Measurements from ENCODE around the gene TCF7. TPM values are rescaled to one million over a fixed set of nuclear protein-coding genes. Genes with fewer than 3 reads are reported as not detected.

Gene TCF7
- polyA plus RNA-seq, 1 of the 3 experiments (the other 2 are of a cell fraction): 2.7 TPM

DNA sequence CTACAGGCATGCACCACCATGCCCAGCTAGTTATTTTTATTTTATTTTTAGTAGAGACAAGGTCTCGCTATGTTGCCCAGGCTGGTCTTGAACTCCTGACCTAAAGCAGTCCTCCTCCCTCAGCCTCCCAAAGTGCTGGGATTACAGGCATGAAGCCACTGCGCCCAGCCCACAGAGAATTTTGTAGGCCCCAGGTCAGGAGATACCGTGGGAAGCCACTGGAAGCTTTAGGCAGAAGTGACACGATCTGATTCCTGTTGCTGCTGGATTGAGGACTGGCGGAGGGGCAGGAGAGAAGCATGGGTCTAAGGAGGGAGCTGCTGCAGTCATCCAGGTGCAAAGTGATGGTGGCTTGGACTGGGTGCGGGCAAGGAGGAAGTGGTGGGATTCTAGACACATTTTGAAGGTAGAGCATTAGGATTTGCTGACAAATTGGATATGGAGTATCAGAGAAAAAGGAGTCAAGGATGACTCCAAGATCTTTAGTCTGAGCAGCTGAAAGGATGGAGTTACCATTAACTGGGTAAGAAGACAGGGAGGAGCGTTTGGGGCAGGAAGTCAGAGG is 20.7 kb downstream of the TCF7 start:
- H3K4me1 ChIP-seq (ENCODE audit: control insufficient read depth in 1 of 2, insufficient read depth in 2 of 2, low read depth in 1 of 2, low read length in 1 of 2): peaks cover 11 to 46% of the 10 kb centered on the region in 2 experiments; a peak in 3 of 4 replicates
- peaks cover 10% of the 10 kb centered on the region; the same call in 1 of the 2 replicates for H3K79me2 ChIP-seq (ENCODE audit: insufficient read depth)
- no peak overlapping the region for H2AFZ ChIP-seq (ENCODE audit: low read depth)
- H3K9me3 ChIP-seq: no peaks in the 10 kb centered on the region
- no peaks in the 10 kb centered on the region for H3F3A ChIP-seq (replicated peaks; ENCODE audit: insufficient read depth)
- DNase-seq: no peak
- no peaks in the 10 kb centered on the region for H3K9me2 ChIP-seq
- no peaks in the 10 kb centered on the region for H3K27me3 ChIP-seq (ENCODE audit: insufficient read depth)
- H3K4me3 ChIP-seq (ENCODE audit: low read depth in 2 of 2, low read length in 1 of 2): no peak overlapping the region
- TF ChIP-seq SIN3A (IDR thresholded peaks at IDR 0.05; ENCODE audit: borderline replicate concordance, low read depth, low read length) (no peak), TCF12 (IDR thresholded peaks at IDR 0.05) (no peak), YY1 (IDR thresholded peaks at IDR 0.05; ENCODE audit: low read depth) (no peak), RFX5 (IDR thresholded peaks at IDR 0.05; ENCODE audit: low read length) (no peak), RAD21 (IDR thresholded peaks at IDR 0.05; ENCODE audit: low read length) (no peak), ZBTB33 (IDR thresholded peaks at IDR 0.05; ENCODE audit: borderline replicate concordance, low read depth) (no peak), MXI1 (IDR thresholded peaks at IDR 0.05; ENCODE audit: low read depth, low read length) (no peak), NFIC (IDR thresholded peaks at IDR 0.05; ENCODE audit: borderline replicate concordance) (no peak), GABPA (IDR thresholded peaks at IDR 0.05; ENCODE audit: low read depth) (no peak)
- CTCF ChIA-PET: interaction anchor here (1.7 to 18.5 kb wide), 4 partner anchors 9 to 109 kb away, joined by 5 to 673 read pairs (median 126); no protein-coding TSS in a partner anchor
- no peak overlapping the region for H3K9ac ChIP-seq
- peaks cover 17% of the 10 kb centered on the region for H4K20me1 ChIP-seq (ENCODE audit: insufficient read depth)
- WGBS (ENCODE audit: low lambda C conversion rate): 97% methylated on average over 7 of the region's 7 CpGs
- H3K4me2 ChIP-seq: no peak overlapping the region
- H3K36me3 ChIP-seq (replicated peaks in 1 of 2; ENCODE audit: control insufficient read depth in 1 of 2, insufficient read depth in 2 of 2, low read length in 1 of 2): peaks cover 0 to 50% of the 10 kb centered on the region in 2 experiments
- no peak overlapping the region for H3K27ac ChIP-seq (ENCODE audit: low read depth in 2 of 2, low read length in 1 of 2)
- POLR2A ChIA-PET: no interaction called here

DNA sequence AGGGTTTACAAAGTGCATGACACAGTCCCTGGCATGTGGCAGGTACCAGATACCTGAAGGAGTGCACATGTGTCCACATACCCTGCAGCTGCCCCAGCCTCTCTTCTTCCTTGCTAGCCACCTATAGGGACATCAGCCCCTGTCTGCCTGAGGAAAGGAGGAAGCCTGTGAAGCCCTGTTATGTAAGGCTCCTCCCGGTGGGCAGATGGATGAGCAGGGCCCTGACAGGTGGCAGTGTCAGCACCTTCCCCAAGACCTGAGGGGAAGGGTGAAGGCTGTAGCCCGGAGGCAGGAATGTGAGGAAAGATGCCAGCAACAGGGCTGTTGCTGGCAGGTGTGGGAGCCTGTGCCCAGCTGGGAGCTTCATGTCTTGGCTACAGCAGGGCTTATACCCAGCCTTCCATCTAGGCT is 21.7 kb downstream of the TCF7 start:
- no peak overlapping the region for H3K4me3 ChIP-seq (ENCODE audit: low read depth in 2 of 2, low read length in 1 of 2)
- H3F3A ChIP-seq (replicated peaks; ENCODE audit: insufficient read depth): peaks cover 2% of the 10 kb centered on the region
- ChIA-PET CTCF (interaction anchor here (9.8 to 18.5 kb wide), 3 partner anchors 10 to 93 kb away, joined by 99 to 673 read pairs (median 152); no protein-coding TSS in a partner anchor), POLR2A (no interaction called here)
- H3K4me1 ChIP-seq (ENCODE audit: control insufficient read depth in 1 of 2, insufficient read depth in 2 of 2, low read depth in 1 of 2, low read length in 1 of 2): peaks cover 11 to 45% of the 10 kb centered on the region in 2 experiments; a peak in 3 of 4 replicates
- peak overlapping the region in 1 of 2 experiments; percentile 11; a peak in 1 of 4 replicates for H3K27ac ChIP-seq (ENCODE audit: low read depth in 2 of 2, low read length in 1 of 2)
- H3K9me2 ChIP-seq: no peaks in the 10 kb centered on the region
- no peak overlapping the region for H3K9ac ChIP-seq
- H3K9me3 ChIP-seq: no peaks in the 10 kb centered on the region
- H4K20me1 ChIP-seq (ENCODE audit: insufficient read depth): peaks cover 27% of the 10 kb centered on the region
- no peak for DNase-seq
- WGBS (ENCODE audit: low lambda C conversion rate): 83% methylated on average over 2 of the region's 2 CpGs
- H3K36me3 ChIP-seq (replicated peaks in 1 of 2; ENCODE audit: control insufficient read depth in 1 of 2, insufficient read depth in 2 of 2, low read length in 1 of 2): peaks cover 0 to 53% of the 10 kb centered on the region in 2 experiments
- no peak overlapping the region for H3K4me2 ChIP-seq
- peaks cover 10% of the 10 kb centered on the region; the same call in 1 of the 2 replicates for H3K79me2 ChIP-seq (ENCODE audit: insufficient read depth)
- no peaks in the 10 kb centered on the region for H3K27me3 ChIP-seq (ENCODE audit: insufficient read depth)
- H2AFZ ChIP-seq (ENCODE audit: low read depth): no peak overlapping the region
- TF ChIP-seq CHD2 (IDR thresholded peaks at IDR 0.05; ENCODE audit: low read length, partially characterized antibody): no peak
- no peak for TF ChIP-seq FOSL2 (IDR thresholded peaks at IDR 0.05; ENCODE audit: borderline replicate concordance, low read depth)
- TF ChIP-seq TEAD4 (IDR thresholded peaks at IDR 0.05; ENCODE audit: borderline replicate concordance, insufficient read depth): no peak
- TF ChIP-seq ZBTB33 (IDR thresholded peaks at IDR 0.05; ENCODE audit: borderline replicate concordance, low read depth): no peak
- no peak for TF ChIP-seq RXRA (IDR thresholded peaks at IDR 0.05; ENCODE audit: borderline replicate concordance, low read depth)
- no peak for TF ChIP-seq POLR2AphosphoS5 (IDR thresholded peaks at IDR 0.05; ENCODE audit: low read depth, low read length)
- TF ChIP-seq, protein P1, sequence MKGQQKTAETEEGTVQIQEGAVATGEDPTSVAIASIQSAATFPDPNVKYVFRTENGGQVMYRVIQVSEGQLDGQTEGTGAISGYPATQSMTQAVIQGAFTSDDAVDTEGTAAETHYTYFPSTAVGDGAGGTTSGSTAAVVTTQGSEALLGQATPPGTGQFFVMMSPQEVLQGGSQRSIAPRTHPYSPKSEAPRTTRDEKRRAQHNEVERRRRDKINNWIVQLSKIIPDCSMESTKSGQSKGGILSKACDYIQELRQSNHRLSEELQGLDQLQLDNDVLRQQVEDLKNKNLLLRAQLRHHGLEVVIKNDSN (IDR thresholded peaks at IDR 0.05; ENCODE audit: borderline replicate concordance, low read depth): no peak
- TF ChIP-seq RAD21 (IDR thresholded peaks at IDR 0.05; ENCODE audit: low read length): no peak
- TF ChIP-seq YY1 (IDR thresholded peaks at IDR 0.05; ENCODE audit: low read depth): no peak
- no peak for TF ChIP-seq NRF1 (IDR thresholded peaks at IDR 0.05; ENCODE audit: low read depth, low read length)
- TF ChIP-seq GATA2 (CRISPR knock-in tag; IDR thresholded peaks at IDR 0.05): no peak
- no peak for TF ChIP-seq JUND (IDR thresholded peaks at IDR 0.05)
- TF ChIP-seq FOXM1 (IDR thresholded peaks at IDR 0.05; ENCODE audit: low read depth): no peak
- no peak for TF ChIP-seq MAX (IDR thresholded peaks at IDR 0.05; ENCODE audit: low read depth)
- no peak for TF ChIP-seq GABPA (IDR thresholded peaks at IDR 0.05; ENCODE audit: low read depth)
- TF ChIP-seq TCF12 (IDR thresholded peaks at IDR 0.05): no peak
- no peak for TF ChIP-seq NFIC (IDR thresholded peaks at IDR 0.05; ENCODE audit: borderline replicate concordance)
- no peak for TF ChIP-seq MEF2A (IDR thresholded peaks at IDR 0.05; ENCODE audit: borderline replicate concordance, low read depth)
- TF ChIP-seq, protein P2, sequence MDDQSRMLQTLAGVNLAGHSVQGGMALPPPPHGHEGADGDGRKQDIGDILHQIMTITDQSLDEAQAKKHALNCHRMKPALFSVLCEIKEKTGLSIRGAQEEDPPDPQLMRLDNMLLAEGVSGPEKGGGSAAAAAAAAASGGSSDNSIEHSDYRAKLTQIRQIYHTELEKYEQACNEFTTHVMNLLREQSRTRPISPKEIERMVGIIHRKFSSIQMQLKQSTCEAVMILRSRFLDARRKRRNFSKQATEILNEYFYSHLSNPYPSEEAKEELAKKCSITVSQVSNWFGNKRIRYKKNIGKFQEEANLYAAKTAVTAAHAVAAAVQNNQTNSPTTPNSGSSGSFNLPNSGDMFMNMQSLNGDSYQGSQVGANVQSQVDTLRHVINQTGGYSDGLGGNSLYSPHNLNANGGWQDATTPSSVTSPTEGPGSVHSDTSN (IDR thresholded peaks at IDR 0.05): no peak

All from SK-N-SH (cell line).